ENCODE results near the gene MIOS.

DNA sequence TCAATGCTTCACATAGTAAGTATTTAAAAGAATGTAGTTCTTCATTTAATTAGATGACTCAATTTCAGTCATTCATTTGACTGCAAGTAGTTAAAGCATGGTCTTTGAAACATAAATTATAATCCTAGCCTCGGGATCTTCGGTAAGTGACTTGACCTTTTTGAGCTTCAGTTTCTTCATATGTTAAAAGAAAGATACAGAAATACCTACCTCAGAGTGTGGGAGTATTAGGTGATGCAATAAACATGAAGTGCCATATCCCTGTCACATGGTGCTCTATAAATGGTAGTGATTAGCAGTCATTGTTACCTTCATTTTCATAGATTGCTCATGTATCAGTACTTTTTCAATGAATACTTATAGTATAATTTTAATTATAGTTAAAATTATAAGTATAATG, 42.6 kb downstream of the MIOS start:
- TF ChIP-seq, protein P1, sequence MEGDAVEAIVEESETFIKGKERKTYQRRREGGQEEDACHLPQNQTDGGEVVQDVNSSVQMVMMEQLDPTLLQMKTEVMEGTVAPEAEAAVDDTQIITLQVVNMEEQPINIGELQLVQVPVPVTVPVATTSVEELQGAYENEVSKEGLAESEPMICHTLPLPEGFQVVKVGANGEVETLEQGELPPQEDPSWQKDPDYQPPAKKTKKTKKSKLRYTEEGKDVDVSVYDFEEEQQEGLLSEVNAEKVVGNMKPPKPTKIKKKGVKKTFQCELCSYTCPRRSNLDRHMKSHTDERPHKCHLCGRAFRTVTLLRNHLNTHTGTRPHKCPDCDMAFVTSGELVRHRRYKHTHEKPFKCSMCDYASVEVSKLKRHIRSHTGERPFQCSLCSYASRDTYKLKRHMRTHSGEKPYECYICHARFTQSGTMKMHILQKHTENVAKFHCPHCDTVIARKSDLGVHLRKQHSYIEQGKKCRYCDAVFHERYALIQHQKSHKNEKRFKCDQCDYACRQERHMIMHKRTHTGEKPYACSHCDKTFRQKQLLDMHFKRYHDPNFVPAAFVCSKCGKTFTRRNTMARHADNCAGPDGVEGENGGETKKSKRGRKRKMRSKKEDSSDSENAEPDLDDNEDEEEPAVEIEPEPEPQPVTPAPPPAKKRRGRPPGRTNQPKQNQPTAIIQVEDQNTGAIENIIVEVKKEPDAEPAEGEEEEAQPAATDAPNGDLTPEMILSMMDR (IDR thresholded peaks at IDR 0.05; ENCODE audit: low read depth, low read length, poor library complexity, severe bottlenecking), result no peak
- TF ChIP-seq EZH2phosphoT487 (IDR thresholded peaks at IDR 0.05; ENCODE audit: borderline replicate concordance, low read length), result no peak

Data from DOHH2 (cell line).